COR-L47 (cell line): ENCODE results near the gene ADAM12.
"Not testable (repeated sequence)": the region's sequence is repeated elsewhere in the genome, so short reads cannot be mapped to it uniquely, and the experiment has no call there.

Source experiments
- DNase-seq: peaks from one replicate; lab custom pipeline; 2025; lab: John Stamatoyannopoulos, UW

The ADAM12 gene

GRCh38 chr10:125976960-125977605 is 411.2 kb downstream of the ADAM12 start:
- DNase-seq: no peak

GRCh38 chr10:125970077-125970630 is 418.1 kb downstream of the ADAM12 start:
- DNase-seq: not testable (repeated sequence)

- no peak for DNase-seq
Measured at GRCh38 chr10:125967533-125967932, 420.7 kb downstream of the ADAM12 start.

GRCh38 chr10:125964558-125964957 is 423.7 kb downstream of the ADAM12 start:
- DNase-seq: no peak
